ENCODE measurements around the gene PWWP2B.

PWWP2B gene

GRCh38 chr10:132449811-132450181 lies 52.8 kb downstream of the PWWP2B start:
- DNase-seq: no peak

- DNase-seq: no peak
Measured at GRCh38 chr10:132450466-132450824, 53.4 kb downstream of the PWWP2B start.

- DNase-seq: no peak
Measured at GRCh38 chr10:132450825-132451505, 54.0 kb downstream of the PWWP2B start.

GRCh38 chr10:132451506-132452215 lies 54.7 kb downstream of the PWWP2B start:
- DNase-seq: no peak

- DNase-seq: no peak
Measured at GRCh38 chr10:132452216-132452650, 55.2 kb downstream of the PWWP2B start.

GRCh38 chr10:132452651-132453469 lies 55.9 kb downstream of the PWWP2B start:
- DNase-seq: peak; percentile 88

GRCh38 chr10:132453470-132453861 lies 56.5 kb downstream of the PWWP2B start:
- no peak for DNase-seq

GRCh38 chr10:132454296-132455198 lies 57.5 kb downstream of the PWWP2B start:
- DNase-seq: no peak

- no peak for DNase-seq
Measured at GRCh38 chr10:132455441-132455971, 58.5 kb downstream of the PWWP2B start.

- no peak for DNase-seq
Measured at GRCh38 chr10:132455986-132456847, 59.2 kb downstream of the PWWP2B start.

GRCh38 chr10:132456881-132457280 lies 59.9 kb downstream of the PWWP2B start:
- no peak for DNase-seq

- DNase-seq: no peak
Measured at GRCh38 chr10:132457328-132458070, 60.5 kb downstream of the PWWP2B start.

GRCh38 chr10:132458071-132458585 lies 61.1 kb downstream of the PWWP2B start:
- no peak for DNase-seq

- DNase-seq: peak; percentile 34
Measured at GRCh38 chr10:132458586-132459300, 61.7 kb downstream of the PWWP2B start.

- DNase-seq: no peak
Measured at GRCh38 chr10:132459301-132460003, 62.5 kb downstream of the PWWP2B start.

- no peak for DNase-seq
Measured at GRCh38 chr10:132460071-132460470, 63.1 kb downstream of the PWWP2B start.

GRCh38 chr10:132460691-132461090 lies 63.7 kb downstream of the PWWP2B start:
- DNase-seq: no peak

- DNase-seq: no peak
Measured at GRCh38 chr10:132461103-132461682, 64.2 kb downstream of the PWWP2B start.
